GM21423 (cell line): ENCODE data around the gene KRTAP9-7.
"Not testable (repeated sequence)": the region's sequence is repeated elsewhere in the genome, so short reads cannot be mapped to it uniquely, and the experiment has no call there.

Experiments
- ATAC-seq: cut with Tn5 transposase; IDR thresholded peaks from one replicate; pipeline ENCODE4 v1.9.1; 2021; ENCODE audit warnings: mild to moderate bottlenecking, moderate library complexity; ENCODE audit not compliant: unreplicated experiment

The KRTAP9-7 gene

GRCh38 chr17:41271323-41271722 is 4.2 kb upstream of the KRTAP9-7 start:
- not testable (repeated sequence) for ATAC-seq

GRCh38 chr17:41271858-41272257 is 3.6 kb upstream of the KRTAP9-7 start:
- no peak for ATAC-seq

- ATAC-seq = no peak
Observed at GRCh38 chr17:41278176-41278955, 2.9 kb downstream of the KRTAP9-7 start.

- no peak for ATAC-seq
Observed at GRCh38 chr17:41284043-41284442, 8.5 kb downstream of the KRTAP9-7 start.

GRCh38 chr17:41284546-41284945 is 9.0 kb downstream of the KRTAP9-7 start:
- no peak for ATAC-seq

GRCh38 chr17:41287050-41287449 is 11.6 kb downstream of the KRTAP9-7 start:
- ATAC-seq = no peak

GRCh38 chr17:41294016-41294415 is 18.5 kb downstream of the KRTAP9-7 start:
- ATAC-seq = no peak

- ATAC-seq = no peak
Observed at GRCh38 chr17:41296846-41297245, 21.3 kb downstream of the KRTAP9-7 start.

GRCh38 chr17:41298458-41299135 is 23.1 kb downstream of the KRTAP9-7 start:
- ATAC-seq = no peak

GRCh38 chr17:41301204-41301790 is 25.8 kb downstream of the KRTAP9-7 start:
- no peak for ATAC-seq

- ATAC-seq = no peak
Observed at GRCh38 chr17:41301916-41302901, 26.7 kb downstream of the KRTAP9-7 start, which contains the start of gene KRTAP29-1. KRTAP29-1 (minus strand) TSS chr17:41302851; CDS start chr17:41302851, 0 bp downstream.

GRCh38 chr17:41302981-41303380 is 27.5 kb downstream of the KRTAP9-7 start:
- ATAC-seq = no peak

GRCh38 chr17:41304091-41304490 is 28.6 kb downstream of the KRTAP9-7 start:
- no peak for ATAC-seq

- no peak for ATAC-seq
Observed at GRCh38 chr17:41307647-41308046, 32.1 kb downstream of the KRTAP9-7 start.

- ATAC-seq = peak; percentile 50
Observed at GRCh38 chr17:41308251-41308917, 32.9 kb downstream of the KRTAP9-7 start.

GRCh38 chr17:41308918-41309359 is 33.4 kb downstream of the KRTAP9-7 start, which contains the start of gene KRTAP16-1:
KRTAP16-1 (minus strand) TSS chr17:41309309; CDS start chr17:41309253, 56 bp downstream.
- ATAC-seq = peak; percentile 16

- no peak for ATAC-seq
Observed at GRCh38 chr17:41311111-41311510, 35.6 kb downstream of the KRTAP9-7 start.

GRCh38 chr17:41315204-41315794 is 39.8 kb downstream of the KRTAP9-7 start, which contains the start of gene KRTAP17-1:
KRTAP17-1 (minus strand) TSS chr17:41315710; CDS start chr17:41315650, 60 bp downstream.
- no peak for ATAC-seq

GRCh38 chr17:41315814-41316445 is 40.4 kb downstream of the KRTAP9-7 start:
- no peak for ATAC-seq
